GM23248 (cell line): ENCODE data around the gene FRAS1.

ENCODE experiments used
- EZH2 ChIP-seq: fragments of 200-600 bp; sonication (generic); IDR thresholded peaks from 2 replicates; pipeline ENCODE4 v1.6.1; 2018; ENCODE audit warnings: antibody characterized with exemption, mild to moderate bottlenecking; ENCODE audit not compliant: insufficient read depth, poor library complexity, severe bottlenecking
- EZH2phosphoT487 ChIP-seq: fragments of 200-600 bp; sonication (generic); IDR thresholded peaks from 2 replicates; pipeline ENCODE4 v1.6.1; 2018; ENCODE audit warnings: antibody characterized with exemption, moderate library complexity, mild to moderate bottlenecking, low read depth; ENCODE audit not compliant: insufficient read depth

- no peak for TF ChIP-seq EZH2phosphoT487
- TF ChIP-seq EZH2: no peak
These were observed 495.4 kb downstream of the FRAS1 start for GRCh38 chr4:78552389-78553042.
